Measurements from ENCODE around the gene RALGAPB. TPM values are rescaled to one million over a fixed set of nuclear protein-coding genes. Genes with fewer than 3 reads are reported as not detected.

RALGAPB gene
- total RNA-seq, 1 experiment from 2014 or later: 30.4 TPM

DNA sequence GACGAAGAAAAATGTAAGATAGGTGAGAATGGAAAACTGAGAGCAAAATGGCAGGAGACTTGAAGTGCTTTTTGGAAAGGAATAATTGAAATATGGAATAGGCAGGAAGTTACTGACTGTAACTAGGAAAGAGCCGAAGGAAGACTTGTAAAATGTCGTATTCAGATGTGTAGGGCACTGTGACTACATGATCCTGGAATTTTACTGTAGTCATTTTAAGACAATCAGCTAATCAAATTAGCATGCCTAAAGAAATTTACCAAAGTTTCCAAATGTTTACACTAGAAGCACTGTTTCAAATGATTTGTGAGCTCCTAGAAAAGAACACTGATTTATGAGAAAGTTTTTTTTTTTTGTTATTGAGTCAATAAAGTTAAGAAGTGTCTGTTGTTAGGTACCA lies 87.1 kb downstream of the RALGAPB start:
- H4K20me1 ChIP-seq (ENCODE audit: low read length): no peaks in the 10 kb centered on the region
- H3K27ac ChIP-seq (ENCODE audit: low read length): no peak overlapping the region
- ATAC-seq: no peak
- no peak overlapping the region for H2AFZ ChIP-seq (ENCODE audit: low read length)
- POLR2A ChIA-PET (ENCODE audit: unreplicated experiment): no interaction called here
- no peak for DNase-seq
- H3F3A ChIP-seq (ENCODE audit: low read length, unreplicated experiment): no peaks in the 10 kb centered on the region
- TF ChIP-seq, protein P1, sequence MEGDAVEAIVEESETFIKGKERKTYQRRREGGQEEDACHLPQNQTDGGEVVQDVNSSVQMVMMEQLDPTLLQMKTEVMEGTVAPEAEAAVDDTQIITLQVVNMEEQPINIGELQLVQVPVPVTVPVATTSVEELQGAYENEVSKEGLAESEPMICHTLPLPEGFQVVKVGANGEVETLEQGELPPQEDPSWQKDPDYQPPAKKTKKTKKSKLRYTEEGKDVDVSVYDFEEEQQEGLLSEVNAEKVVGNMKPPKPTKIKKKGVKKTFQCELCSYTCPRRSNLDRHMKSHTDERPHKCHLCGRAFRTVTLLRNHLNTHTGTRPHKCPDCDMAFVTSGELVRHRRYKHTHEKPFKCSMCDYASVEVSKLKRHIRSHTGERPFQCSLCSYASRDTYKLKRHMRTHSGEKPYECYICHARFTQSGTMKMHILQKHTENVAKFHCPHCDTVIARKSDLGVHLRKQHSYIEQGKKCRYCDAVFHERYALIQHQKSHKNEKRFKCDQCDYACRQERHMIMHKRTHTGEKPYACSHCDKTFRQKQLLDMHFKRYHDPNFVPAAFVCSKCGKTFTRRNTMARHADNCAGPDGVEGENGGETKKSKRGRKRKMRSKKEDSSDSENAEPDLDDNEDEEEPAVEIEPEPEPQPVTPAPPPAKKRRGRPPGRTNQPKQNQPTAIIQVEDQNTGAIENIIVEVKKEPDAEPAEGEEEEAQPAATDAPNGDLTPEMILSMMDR (conservative IDR thresholded peaks at IDR 0.05; ENCODE audit: low read depth, low read length): no peak
- TF ChIP-seq EZH2 (IDR thresholded peaks at IDR 0.05; ENCODE audit: low read length, unreplicated experiment): no peak
- no peak for TF ChIP-seq EZH2phosphoT487 (IDR thresholded peaks at IDR 0.05; ENCODE audit: borderline replicate concordance, low read length)
- H3K79me2 ChIP-seq (ENCODE audit: low read length): no peaks in the 10 kb centered on the region
- BruUV-seq (replicated peaks): no TSS peak
- CTCF ChIA-PET: no interaction called here
- no peak overlapping the region for H3K4me2 ChIP-seq (ENCODE audit: low read length)
- intact Hi-C loops (cut with micrococcal nuclease): no loop called here
- no peak overlapping the region for H3K4me3 ChIP-seq (ENCODE audit: low read length)
- H3K36me3 ChIP-seq (ENCODE audit: low read depth, low read length): peaks cover 27% of the 10 kb centered on the region
- H3K4me1 ChIP-seq (ENCODE audit: insufficient read depth, low read length): no peaks in the 10 kb centered on the region
- H3K9me3 ChIP-seq (ENCODE audit: low read length): no peaks in the 10 kb centered on the region
- no peak overlapping the region for H3K9ac ChIP-seq (ENCODE audit: low read length)
- H3K27me3 ChIP-seq (ENCODE audit: low read length): no peaks in the 10 kb centered on the region
- no peaks in the 10 kb centered on the region for H3K9me2 ChIP-seq (replicated peaks; ENCODE audit: low read length)

DNA sequence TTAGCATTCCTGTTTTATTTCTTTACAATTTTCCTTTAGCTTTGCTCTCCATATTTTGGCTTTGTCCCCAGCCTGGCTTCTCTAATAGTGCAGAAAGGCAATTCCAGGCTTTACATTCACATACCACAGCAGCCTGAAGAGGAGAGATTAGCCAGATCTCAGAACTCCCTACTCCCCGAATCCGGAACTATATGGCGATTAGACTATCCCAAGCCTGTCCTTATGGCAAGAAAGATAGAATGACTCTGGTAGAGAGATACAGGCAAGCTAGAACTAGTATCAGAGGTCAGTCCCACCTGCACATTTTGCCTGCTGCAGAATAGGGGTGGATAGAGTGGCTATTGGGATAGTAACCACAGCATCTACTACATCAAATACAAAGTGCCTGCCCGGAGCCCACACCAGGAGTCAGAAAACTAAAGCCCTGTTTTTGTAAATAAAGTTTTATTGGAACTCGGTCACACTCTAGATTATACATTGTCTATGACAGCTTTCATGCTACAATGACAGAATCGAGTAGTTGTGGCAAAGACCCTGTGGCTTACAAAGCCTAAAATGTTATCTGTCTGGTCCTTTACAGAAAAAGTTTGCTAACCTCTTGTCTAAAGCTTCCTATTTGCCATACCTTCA lies 91.3 kb downstream of the RALGAPB start:
- peaks cover 25% of the 10 kb centered on the region; the same call in 1 of the 2 replicates for H3K36me3 ChIP-seq (ENCODE audit: low read depth, low read length)
- DNase-seq (no peak), ATAC-seq (no peak)
- H3F3A ChIP-seq (ENCODE audit: low read length, unreplicated experiment): no peaks in the 10 kb centered on the region
- TF ChIP-seq EZH2 (IDR thresholded peaks at IDR 0.05; ENCODE audit: low read length, unreplicated experiment) (no peak), EZH2phosphoT487 (IDR thresholded peaks at IDR 0.05; ENCODE audit: borderline replicate concordance, low read length) (no peak)
- TF ChIP-seq, protein P1 (conservative IDR thresholded peaks at IDR 0.05; ENCODE audit: low read depth, low read length): no peak
- no peak overlapping the region for H3K4me3 ChIP-seq (ENCODE audit: low read length)
- no peaks in the 10 kb centered on the region for H3K79me2 ChIP-seq (ENCODE audit: low read length)
- BruUV-seq (replicated peaks): no TSS peak
- H3K27me3 ChIP-seq (ENCODE audit: low read length): no peaks in the 10 kb centered on the region
- H3K9me2 ChIP-seq (replicated peaks; ENCODE audit: low read length): no peaks in the 10 kb centered on the region
- ChIA-PET POLR2A (ENCODE audit: unreplicated experiment) (no interaction called here), CTCF (no interaction called here)
- H2AFZ ChIP-seq (ENCODE audit: low read length): no peak overlapping the region
- no peaks in the 10 kb centered on the region for H4K20me1 ChIP-seq (ENCODE audit: low read length)
- intact Hi-C loops (cut with micrococcal nuclease): no loop called here
- H3K9ac ChIP-seq (ENCODE audit: low read length): no peak overlapping the region
- H3K4me1 ChIP-seq (ENCODE audit: insufficient read depth, low read length): no peaks in the 10 kb centered on the region
- no peak overlapping the region for H3K27ac ChIP-seq (ENCODE audit: low read length)
- no peak overlapping the region for H3K4me2 ChIP-seq (ENCODE audit: low read length)
- H3K9me3 ChIP-seq (ENCODE audit: low read length): no peaks in the 10 kb centered on the region

DNA sequence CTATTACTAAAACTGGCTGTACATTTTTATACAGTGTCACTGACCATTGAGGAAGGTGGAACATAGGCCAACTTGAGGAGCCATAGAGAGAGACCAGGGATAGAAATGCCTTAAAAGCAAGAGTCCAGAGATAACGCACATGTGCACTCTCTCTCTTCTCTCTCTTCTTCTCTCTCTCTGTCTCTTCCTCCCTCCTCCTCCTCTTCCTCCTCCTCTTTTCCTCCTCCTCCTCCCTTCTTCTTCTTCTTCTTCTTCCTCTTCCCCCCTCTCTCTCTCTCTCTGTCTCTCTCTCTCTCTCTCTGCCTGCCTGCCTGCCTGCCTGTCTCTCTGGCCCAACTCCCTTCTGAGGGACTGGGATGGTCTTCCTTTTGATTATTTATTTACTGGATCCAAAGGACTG lies 92.0 kb downstream of the RALGAPB start:
- Histone ChIP-seq H3K79me2 (ENCODE audit: low read length) (no peaks in the 10 kb centered on the region), H3K4me2 (ENCODE audit: low read length) (no peak overlapping the region), H3K9me3 (ENCODE audit: low read length) (no peaks in the 10 kb centered on the region), H3F3A (ENCODE audit: low read length, unreplicated experiment) (no peaks in the 10 kb centered on the region), H4K20me1 (ENCODE audit: low read length) (no peaks in the 10 kb centered on the region), H3K9me2 (replicated peaks; ENCODE audit: low read length) (no peaks in the 10 kb centered on the region), H3K9ac (ENCODE audit: low read length) (no peak overlapping the region), H3K27ac (ENCODE audit: low read length) (no peak overlapping the region), H3K36me3 (ENCODE audit: low read depth, low read length) (peaks cover 21% of the 10 kb centered on the region; the same call in 1 of the 2 replicates), H3K27me3 (ENCODE audit: low read length) (no peaks in the 10 kb centered on the region), H3K4me3 (ENCODE audit: low read length) (no peak overlapping the region), H2AFZ (ENCODE audit: low read length) (no peak overlapping the region), H3K4me1 (ENCODE audit: insufficient read depth, low read length) (no peaks in the 10 kb centered on the region)
- ChIA-PET POLR2A (ENCODE audit: unreplicated experiment) (no interaction called here), CTCF (no interaction called here)
- DNase-seq (no peak), ATAC-seq (no peak)
- intact Hi-C loops (cut with micrococcal nuclease): no loop called here
- TF ChIP-seq EZH2phosphoT487 (IDR thresholded peaks at IDR 0.05; ENCODE audit: borderline replicate concordance, low read length): no peak
- TF ChIP-seq, protein P1 (conservative IDR thresholded peaks at IDR 0.05; ENCODE audit: low read depth, low read length): no peak
- TF ChIP-seq EZH2 (IDR thresholded peaks at IDR 0.05; ENCODE audit: low read length, unreplicated experiment): no peak
- no TSS peak for BruUV-seq (replicated peaks)
